Body of pancreas (tissue), 4 donors: ENCODE data around the gene BAIAP2L1. TPM values are rescaled to one million over a fixed set of nuclear protein-coding genes. Genes with fewer than 3 reads are reported as not detected.

Experiments used
- ATAC-seq: fragments of 150-250 bp; one replicate; pipeline ENCODE4 v1.9.1; 2016
- DNase-seq, 4 donors: peaks; one replicate each; pipeline ENCODE4 v3.0.0-alpha.2; 2019
- H3K27ac ChIP-seq, 4 donors: fragments of 200-600 bp; sonication (generic); 1 replicate in 3 of 4; 2 replicates in 1 of 4; pipeline versions ENCODE4 v1.5.1 to v1.6.1; 2016 to 2019; ENCODE audit warnings: mild to moderate bottlenecking in 1 of 4, mixed read lengths in 1 of 4, moderate library complexity in 1 of 4
- H3K27me3 ChIP-seq, 2 donors: fragments of 200-600 bp; sonication (generic); one replicate each; pipeline ENCODE4 v1.6.0; 2016; ENCODE audit warnings: mild to moderate bottlenecking in 1 of 2
- H3K36me3 ChIP-seq, 2 donors: fragments of 200-600 bp; sonication (generic); replicated peaks in 1 of 2; 2 replicates each; pipeline ENCODE4 v1.5.1; 2016; ENCODE audit warnings: low read depth in 2 of 2; ENCODE audit not compliant: insufficient read depth in 1 of 2
- H3K4me1 ChIP-seq: fragments of 200-600 bp; sonication (generic); one replicate; pipeline ENCODE4 v1.6.0; 2016
- H3K4me3 ChIP-seq, 2 donors: fragments of 200-600 bp; sonication (generic); 1 replicate in 1 of 2; 2 replicates in 1 of 2; pipeline ENCODE4 v1.5.1; 2016 to 2019
- H3K9me3 ChIP-seq, 3 donors: fragments of 200-600 bp; sonication (generic); 1 replicate in 2 of 3; 2 replicates in 1 of 3; pipeline ENCODE4 v1.5.1; 2016
- CTCF ChIP-seq, 7 experiments: fragments of 450-650 bp in 4 of 7; fragments of 200-600 bp in 3 of 7; sonication (generic) in 3 of 7; IDR thresholded peaks; one replicate each; pipeline ENCODE4 v1.5.1; 2016 to 2019; ENCODE audit warnings: antibody characterized with exemption in 7 of 7
- POLR2A ChIP-seq, 3 donors: fragments of 450-650 bp; IDR thresholded peaks; one replicate each; pipeline ENCODE4 v1.6.1; 2016; ENCODE audit warnings: antibody characterized with exemption in 3 of 3, mild to moderate bottlenecking in 2 of 3
- whole genome bisulfite sequencing, 2 donors: methylation state at CpG; one replicate each; pipeline ENCODE4 v1.1.5; 2017; 5-methylcytosine and 5-hydroxymethylcytosine counted together
- intact Hi-C: fragments of 100-400 bp; cut with DNase I; formaldehyde crosslinking; loops from one replicate; pipeline ENCODE4 v1.15.1; 2023
- total RNA-seq, 2 donors: library from RNA; depleted of rRNA; stranded (reverse); fragments of >200 nt; gene quantifications; one replicate each; pipeline ENCODE4 v1.1.0, GENCODE V29; 2016

The BAIAP2L1 gene
- total RNA-seq, 2 donors from 2014 or later = 15.8 to 23.1 TPM

DNA sequence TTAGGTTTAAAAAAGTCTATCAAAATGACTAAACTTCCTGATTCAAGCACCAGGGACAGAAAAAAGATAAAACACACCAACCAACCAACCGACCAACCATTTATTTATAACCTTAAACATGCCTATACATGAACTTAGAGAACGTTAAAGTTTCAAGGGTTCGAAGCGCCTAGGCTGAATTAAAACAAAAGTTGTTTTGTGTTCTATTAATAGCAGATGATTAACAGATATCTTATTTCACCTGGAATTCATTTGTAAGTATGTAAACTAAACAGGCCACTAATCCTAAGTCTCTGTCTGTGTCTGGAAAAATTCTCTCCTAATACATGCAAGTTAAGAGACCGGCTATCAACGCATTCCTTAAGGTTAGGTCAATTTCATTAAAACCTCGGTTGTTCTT lies 1.4 kb downstream of the BAIAP2L1 start:
- Histone ChIP-seq H3K27ac (peak overlapping the region; percentile 53 to 98 (median 93)), H3K4me1 (peaks cover 15% of the 10 kb centered on the region), H3K4me3 (no peak overlapping the region), H3K27me3 (no peaks in the 10 kb centered on the region), H3K36me3 (no peaks in the 10 kb centered on the region), H3K9me3 (no peaks in the 10 kb centered on the region)
- ATAC-seq (no peak), DNase-seq (no peak)
- TF ChIP-seq POLR2A (IDR thresholded peaks at IDR 0.05) (no peak), CTCF (IDR thresholded peaks at IDR 0.05) (peak in 1 of 7 experiments; percentile 11)
- WGBS, 2 donors = 5 to 10% methylated on average over 7 of the region's 7 CpGs
- intact Hi-C loops = no loop called here

DNA sequence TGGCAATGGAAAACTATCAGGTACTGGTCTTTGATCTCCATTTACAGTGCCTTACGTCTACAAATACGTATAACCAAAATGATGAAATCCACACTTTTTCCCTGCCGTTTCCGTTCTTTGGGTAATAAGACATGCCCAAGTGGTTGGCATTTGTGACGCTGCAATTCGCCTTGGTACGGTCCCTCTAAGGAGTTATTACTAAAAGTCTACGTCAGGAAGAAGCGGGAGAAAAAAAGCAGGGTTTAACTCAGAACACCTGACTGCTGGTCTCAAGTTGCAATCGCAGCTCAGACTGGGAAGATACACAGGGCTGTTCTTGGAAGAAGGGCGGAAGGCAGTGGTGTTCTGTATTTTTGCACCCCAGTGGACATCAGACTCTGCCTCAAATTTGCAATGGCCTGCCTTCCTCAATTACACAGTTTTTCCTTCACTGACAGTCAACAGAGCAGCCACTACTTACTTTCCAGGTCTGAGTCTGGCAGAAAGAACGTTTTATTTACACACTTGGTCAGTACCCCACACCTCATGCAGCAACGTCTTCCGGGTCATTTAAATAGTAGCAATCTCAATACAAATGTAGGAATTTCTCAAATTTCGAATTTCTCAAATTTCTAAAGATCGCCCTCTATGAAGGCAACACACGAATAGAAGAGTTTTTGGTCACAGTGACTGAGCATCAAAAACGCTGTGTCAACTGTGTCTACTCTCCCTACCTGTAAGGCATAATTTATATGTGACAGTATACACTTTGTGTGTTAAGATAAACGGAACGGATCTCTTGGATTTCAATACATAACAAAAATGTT lies 2.1 kb downstream of the BAIAP2L1 start:
- H3K4me3 ChIP-seq = no peak overlapping the region
- no peaks in the 10 kb centered on the region for H3K36me3 ChIP-seq
- WGBS, 2 donors = 11 to 15% methylated on average over 20 of the region's 20 CpGs
- ATAC-seq = no peak
- intact Hi-C loops = no loop called here
- H3K9me3 ChIP-seq = no peaks in the 10 kb centered on the region
- H3K27me3 ChIP-seq = no peaks in the 10 kb centered on the region
- peak in 2 of 4 donors; percentile 17 to 33 for DNase-seq
- no peak for TF ChIP-seq POLR2A (IDR thresholded peaks at IDR 0.05)
- no peak for TF ChIP-seq CTCF (IDR thresholded peaks at IDR 0.05)
- H3K27ac ChIP-seq = peak overlapping the region; percentile 53 to 98 (median 93)
- peaks cover 18% of the 10 kb centered on the region for H3K4me1 ChIP-seq

- peaks cover 18% of the 10 kb centered on the region for H3K4me1 ChIP-seq
- 91 to 94% methylated on average over 2 of the region's 2 CpGs for WGBS, 2 donors
- no peak for ATAC-seq
- H3K36me3 ChIP-seq = no peaks in the 10 kb centered on the region
- H3K27ac ChIP-seq = no peak overlapping the region
- TF ChIP-seq CTCF (IDR thresholded peaks at IDR 0.05) (no peak), POLR2A (IDR thresholded peaks at IDR 0.05) (no peak)
- intact Hi-C loops = no loop called here
- H3K9me3 ChIP-seq = no peaks in the 10 kb centered on the region
- no peak overlapping the region for H3K4me3 ChIP-seq
- no peaks in the 10 kb centered on the region for H3K27me3 ChIP-seq
- no peak for DNase-seq
Measured at GRCh38 chr7:98396768-98397167, 4.1 kb downstream of the BAIAP2L1 start.

DNA sequence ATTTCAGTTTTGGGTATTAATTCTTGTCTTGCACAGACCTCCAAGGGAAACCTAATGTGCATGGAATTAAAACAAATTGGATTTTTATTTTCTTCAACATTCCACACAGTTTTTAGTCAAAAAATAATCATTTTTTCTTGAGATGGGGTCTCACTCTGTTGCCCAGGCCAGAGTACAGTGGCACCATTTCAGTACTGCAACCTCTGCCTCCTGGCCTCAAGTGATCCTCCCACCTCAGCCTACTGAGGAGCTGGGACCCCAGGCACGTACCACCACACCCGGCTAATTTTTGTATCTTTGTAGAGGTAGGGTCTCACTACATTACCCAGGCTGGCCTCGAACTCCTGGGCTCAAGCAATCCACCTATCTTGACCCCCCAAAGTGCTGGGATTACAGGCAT lies 4.9 kb downstream of the BAIAP2L1 start:
- no peak for TF ChIP-seq POLR2A (IDR thresholded peaks at IDR 0.05)
- no peak for TF ChIP-seq CTCF (IDR thresholded peaks at IDR 0.05)
- Histone ChIP-seq H3K4me1 (peaks cover 13% of the 10 kb centered on the region), H3K9me3 (no peaks in the 10 kb centered on the region), H3K4me3 (no peak overlapping the region), H3K27me3 (no peaks in the 10 kb centered on the region), H3K36me3 (no peaks in the 10 kb centered on the region), H3K27ac (no peak overlapping the region)
- DNase-seq = no peak
- intact Hi-C loops = no loop called here
- no peak for ATAC-seq
- 87 to 92% methylated on average over 3 of the region's 3 CpGs for WGBS, 2 donors

GRCh38 chr7:98395481-98395880 lies 5.4 kb downstream of the BAIAP2L1 start:
- Histone ChIP-seq H3K4me3 (no peak overlapping the region), H3K27ac (no peak overlapping the region), H3K36me3 (no peaks in the 10 kb centered on the region), H3K4me1 (peaks cover 13% of the 10 kb centered on the region), H3K27me3 (no peaks in the 10 kb centered on the region), H3K9me3 (no peaks in the 10 kb centered on the region)
- TF ChIP-seq CTCF (IDR thresholded peaks at IDR 0.05) = no peak
- no peak for TF ChIP-seq POLR2A (IDR thresholded peaks at IDR 0.05)
- no peak for DNase-seq
- intact Hi-C loops = no loop called here
- 93 to 94% methylated on average over 4 of the region's 4 CpGs for WGBS, 2 donors
- ATAC-seq = no peak
